GM21381 (cell line): ENCODE results near the gene KMT2B.
"Not testable (repeated sequence)": the region's sequence is repeated elsewhere in the genome, so short reads cannot be mapped to it uniquely, and the experiment has no call there.

ENCODE experiments used
- ATAC-seq: cut with Tn5 transposase; IDR thresholded peaks from one replicate; pipeline ENCODE4 v1.9.1; 2021; ENCODE audit warnings: mild to moderate bottlenecking, moderate library complexity; ENCODE audit not compliant: unreplicated experiment

The KMT2B gene

GRCh38 chr19:35755550-35756376, 38.0 kb downstream of the KMT2B start:
- ATAC-seq, result no peak

DNA sequence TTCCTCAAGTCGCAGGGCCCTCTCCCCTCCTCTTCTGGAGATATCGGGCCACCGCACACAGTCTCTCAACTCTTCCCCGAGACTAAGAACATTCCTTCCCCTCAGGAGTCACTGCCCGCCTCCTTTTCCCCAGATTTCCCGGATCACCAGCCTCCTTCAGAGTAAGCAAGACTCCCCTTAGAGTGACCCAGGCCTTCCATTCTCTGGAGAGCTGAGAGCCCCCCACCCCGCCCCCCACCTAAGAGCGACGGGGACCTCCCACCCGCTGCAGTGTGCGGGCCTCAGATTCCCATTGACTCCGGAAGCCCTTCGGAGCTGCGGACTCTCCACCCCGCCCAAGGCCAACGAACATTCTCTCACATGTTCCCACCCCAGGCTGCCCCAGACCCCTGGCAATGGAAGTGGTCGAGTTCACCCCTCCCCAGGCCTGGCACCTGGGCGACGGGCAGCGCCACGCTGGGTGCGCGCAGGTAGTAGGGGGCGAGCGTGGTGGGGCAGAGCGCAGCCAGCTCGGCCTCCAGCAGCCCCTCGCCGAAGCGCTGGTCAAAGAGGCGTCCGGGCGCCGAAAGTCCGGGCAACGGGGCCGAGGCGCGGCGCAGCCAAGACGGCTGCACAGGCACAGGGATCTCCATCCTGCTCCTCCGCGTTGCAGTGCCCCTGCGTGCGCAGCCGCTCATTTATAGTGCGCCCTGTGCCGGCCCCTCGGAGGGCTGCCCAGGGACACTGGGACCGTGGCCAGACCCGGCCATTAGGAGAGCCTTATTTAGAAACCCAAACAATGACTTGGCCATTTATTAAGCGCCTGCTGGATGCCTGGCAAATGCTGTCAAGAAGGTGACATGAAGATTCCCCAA, 38.8 kb downstream of the KMT2B start, which contains the start of gene HSPB6:
Gene HSPB6, minus strand, starts transcription at position 653 of the 854 bp plus-strand sequence. Its CDS starts 21 bp downstream, at position 632.
- no peak for ATAC-seq

DNA sequence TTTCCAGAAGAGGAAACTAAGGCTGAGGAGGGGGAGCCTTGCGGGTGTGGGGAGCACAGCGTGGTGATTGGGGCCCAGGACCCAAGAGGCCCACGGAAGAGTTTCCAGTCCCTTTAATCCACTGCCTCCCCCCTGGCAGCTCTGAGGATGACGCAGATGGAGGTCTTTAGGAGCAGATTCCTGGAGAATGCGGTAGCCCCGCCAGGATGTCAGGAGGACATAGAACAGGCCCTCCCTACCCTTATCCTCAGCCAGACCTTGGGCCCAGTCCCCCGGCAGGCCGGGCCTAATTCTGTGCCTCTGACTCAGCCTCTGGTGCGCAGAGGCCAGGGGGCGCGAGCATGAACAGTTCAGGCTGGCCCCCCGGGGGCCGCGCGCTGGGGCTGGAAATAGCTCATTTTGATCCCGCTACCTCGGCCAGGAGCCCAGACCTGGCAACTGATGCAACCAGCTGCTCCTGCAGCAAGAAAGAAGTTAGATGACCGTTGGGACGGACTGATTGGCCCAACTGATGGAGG, 39.5 kb downstream of the KMT2B start:
- ATAC-seq, result no peak

- ATAC-seq, result peak; percentile 91
These were observed 40.2 kb downstream of the KMT2B start, which contains the start of gene PROSER3 for GRCh38 chr19:35757749-35758608. TSS of gene PROSER3 (plus strand) at chr19:35758176. CDS start at chr19:35758216, 40 bp downstream.

- no peak for ATAC-seq
These were observed 41.9 kb downstream of the KMT2B start for GRCh38 chr19:35759697-35760096.

- ATAC-seq, result no peak
These were observed 43.0 kb downstream of the KMT2B start for GRCh38 chr19:35760711-35761349.

- ATAC-seq, result no peak
These were observed 46.9 kb downstream of the KMT2B start for GRCh38 chr19:35764432-35765315.

DNA sequence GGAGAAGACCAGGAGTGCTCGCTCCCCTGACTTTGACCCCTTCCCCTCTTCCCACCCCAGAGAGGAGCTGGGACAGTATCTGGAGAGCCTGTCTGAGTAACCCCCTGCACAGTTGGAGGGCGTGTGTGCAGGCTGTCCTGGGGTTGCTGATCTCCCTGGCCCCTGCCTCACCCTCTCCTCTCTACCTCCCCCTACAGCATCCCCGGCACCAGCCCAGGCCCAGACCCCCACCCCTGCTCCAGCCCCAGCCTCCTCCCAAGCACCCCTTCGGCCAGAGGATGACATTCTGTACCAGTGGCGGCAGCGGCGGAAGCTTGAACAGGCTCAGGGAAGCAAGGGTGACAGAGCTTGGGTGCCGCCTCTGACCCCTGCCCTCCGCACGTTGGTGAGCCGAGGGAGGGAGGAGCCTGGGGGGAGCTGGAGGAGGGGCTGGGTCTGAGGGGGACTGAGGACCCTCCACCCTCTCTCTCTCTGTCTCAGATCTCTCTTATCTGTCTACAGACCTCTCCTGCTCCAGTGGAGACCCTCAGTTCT, 48.8 kb downstream of the KMT2B start:
- no peak for ATAC-seq

DNA sequence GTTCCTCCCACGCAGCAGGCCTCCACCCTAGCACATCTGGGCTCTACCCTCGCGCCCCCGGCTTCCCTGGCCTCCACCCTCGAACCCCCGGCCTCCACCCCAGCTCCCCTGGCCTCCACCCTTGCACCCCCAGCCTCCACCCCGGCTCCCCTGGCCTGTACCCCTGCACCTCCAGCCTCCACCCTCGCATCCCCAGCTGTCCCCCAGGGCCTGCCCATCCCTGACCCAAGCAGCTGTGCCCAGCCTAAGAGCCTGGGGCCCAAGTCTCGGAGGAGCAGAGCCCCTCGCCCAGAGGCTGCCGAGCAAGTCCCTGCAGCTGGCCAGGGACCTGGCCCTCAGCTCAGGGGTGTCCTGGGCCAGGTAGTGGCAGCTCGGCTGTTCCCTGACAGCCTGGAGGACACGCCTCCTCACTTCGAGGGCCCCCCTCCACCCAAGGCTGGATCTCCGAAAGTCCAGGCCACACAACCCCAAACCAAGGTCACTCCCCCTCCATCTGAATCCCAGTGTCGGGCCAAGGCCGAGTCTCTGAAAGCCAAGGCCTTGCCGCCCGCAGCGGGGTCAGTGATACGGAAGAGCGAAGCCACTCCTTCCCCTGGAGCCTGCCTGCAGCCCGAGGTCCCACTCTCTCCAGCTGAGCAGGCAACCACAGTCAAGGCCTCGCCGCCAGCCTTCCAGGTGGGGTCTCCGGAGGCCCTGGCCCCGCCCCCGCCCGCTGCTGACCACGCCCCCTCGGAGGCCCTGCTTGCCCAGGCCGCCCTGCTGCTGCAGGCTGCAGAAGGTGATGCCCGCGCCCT, 49.7 kb downstream of the KMT2B start:
- ATAC-seq, result no peak

DNA sequence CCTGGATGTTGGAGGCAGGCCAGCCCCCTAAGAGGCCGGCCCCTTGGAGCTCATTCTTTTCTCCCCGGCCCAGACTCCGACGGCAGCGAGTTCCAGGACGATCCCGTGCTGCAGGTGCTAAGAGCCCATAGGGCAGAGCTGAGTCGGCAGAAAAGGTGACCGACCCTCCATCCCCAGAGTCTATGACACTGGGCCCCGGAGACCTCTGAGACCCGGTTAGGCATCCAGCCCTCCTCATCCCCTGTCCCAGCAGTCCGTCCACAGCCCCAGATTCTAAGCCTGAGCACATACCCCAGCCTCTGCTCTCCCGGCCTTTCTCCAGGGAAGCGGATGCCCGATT, 50.2 kb downstream of the KMT2B start:
- ATAC-seq, result no peak

- not testable (repeated sequence) for ATAC-seq
These were observed 54.6 kb downstream of the KMT2B start for GRCh38 chr19:35772362-35772761.

DNA sequence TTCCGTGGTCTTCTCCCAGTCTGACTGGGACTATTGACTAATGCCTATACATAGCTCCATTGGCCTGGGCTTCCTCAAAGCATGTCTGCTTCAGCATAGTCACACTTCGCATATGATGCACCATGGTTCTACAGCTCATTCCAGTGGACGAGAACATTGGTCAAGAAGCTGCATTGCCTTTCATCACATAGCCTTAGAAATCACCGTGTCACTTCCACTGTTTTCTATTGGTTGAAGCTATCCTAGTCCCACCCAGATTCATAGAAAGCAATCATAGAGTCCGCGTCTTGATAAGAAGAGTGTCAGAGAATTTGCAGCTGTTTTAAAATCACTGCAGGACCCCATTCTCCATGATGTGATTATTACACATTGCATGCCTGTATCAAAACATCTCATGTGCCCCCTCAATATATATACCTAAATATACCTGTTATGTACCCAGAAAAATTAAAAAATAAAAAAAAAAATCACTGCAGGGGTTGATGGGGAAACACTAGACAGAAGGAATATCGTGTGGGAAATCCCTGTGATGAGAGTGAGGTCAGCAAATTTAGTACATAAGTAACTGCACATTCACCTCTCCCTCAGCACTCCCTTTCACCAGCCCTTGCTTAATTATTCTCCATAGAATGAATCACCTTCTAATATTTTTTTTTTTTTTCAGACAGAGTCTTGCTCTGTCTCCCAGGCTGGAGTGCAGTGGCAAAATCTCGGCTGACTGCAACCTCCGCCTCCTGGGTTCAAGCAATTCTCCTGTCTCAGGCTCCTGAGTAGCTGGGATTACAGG, 55.4 kb downstream of the KMT2B start:
- no peak for ATAC-seq

DNA sequence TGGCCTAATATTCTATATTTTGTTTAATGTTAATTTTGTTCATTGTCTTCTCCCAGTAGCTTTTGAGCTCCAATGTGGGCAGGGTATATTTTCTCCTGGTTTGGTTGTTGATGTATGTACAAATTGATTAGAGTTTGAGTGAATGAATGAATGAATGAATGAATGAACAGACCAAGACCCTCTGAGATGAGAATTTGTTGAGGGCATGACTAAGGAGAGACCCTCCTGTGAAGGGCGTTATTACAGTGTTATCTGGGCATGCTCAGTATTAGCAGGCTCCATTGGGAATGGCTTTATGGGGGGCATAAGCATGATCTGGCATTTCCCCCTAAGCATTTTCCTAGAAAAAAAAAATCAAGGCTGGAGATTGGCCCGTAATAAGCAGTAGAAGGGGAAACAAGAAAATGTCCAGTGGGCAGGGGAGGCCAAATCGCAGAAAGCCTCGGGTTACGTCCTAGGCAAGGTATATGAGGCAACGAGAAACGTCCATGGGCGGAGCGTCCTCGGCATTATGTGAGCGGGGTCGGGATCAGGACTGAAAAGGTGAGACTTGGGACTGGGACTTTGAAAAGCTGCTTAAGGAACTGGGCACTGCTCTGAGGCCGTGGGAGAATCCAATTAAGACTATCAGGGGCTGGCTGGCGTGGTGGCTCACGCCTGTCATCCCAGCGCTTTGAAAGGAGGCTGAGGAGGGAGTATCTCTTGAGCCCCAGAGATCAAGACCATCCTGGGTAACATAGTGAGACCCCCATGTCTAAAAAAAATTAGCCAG, 56.7 kb downstream of the KMT2B start:
- no peak for ATAC-seq

- no peak for ATAC-seq
These were observed 57.2 kb downstream of the KMT2B start for GRCh38 chr19:35775046-35775297.

- peak; percentile 88 for ATAC-seq
These were observed 57.7 kb downstream of the KMT2B start, which contains the start of gene ARHGAP33 for GRCh38 chr19:35775298-35776101. TSS of gene ARHGAP33 (plus strand) at chr19:35775564. CDS start at chr19:35775659, 95 bp downstream.
